ENCODE data around the gene NEMF.
A peak's percentile ranks its signal among the peaks of the same experiment; 100 is the strongest.

- TF ChIP-seq, protein P1, sequence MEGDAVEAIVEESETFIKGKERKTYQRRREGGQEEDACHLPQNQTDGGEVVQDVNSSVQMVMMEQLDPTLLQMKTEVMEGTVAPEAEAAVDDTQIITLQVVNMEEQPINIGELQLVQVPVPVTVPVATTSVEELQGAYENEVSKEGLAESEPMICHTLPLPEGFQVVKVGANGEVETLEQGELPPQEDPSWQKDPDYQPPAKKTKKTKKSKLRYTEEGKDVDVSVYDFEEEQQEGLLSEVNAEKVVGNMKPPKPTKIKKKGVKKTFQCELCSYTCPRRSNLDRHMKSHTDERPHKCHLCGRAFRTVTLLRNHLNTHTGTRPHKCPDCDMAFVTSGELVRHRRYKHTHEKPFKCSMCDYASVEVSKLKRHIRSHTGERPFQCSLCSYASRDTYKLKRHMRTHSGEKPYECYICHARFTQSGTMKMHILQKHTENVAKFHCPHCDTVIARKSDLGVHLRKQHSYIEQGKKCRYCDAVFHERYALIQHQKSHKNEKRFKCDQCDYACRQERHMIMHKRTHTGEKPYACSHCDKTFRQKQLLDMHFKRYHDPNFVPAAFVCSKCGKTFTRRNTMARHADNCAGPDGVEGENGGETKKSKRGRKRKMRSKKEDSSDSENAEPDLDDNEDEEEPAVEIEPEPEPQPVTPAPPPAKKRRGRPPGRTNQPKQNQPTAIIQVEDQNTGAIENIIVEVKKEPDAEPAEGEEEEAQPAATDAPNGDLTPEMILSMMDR (IDR thresholded peaks at IDR 0.05): peak; percentile 99 to 100 (median 100)
- TF ChIP-seq POLR2A (IDR thresholded peaks at IDR 0.05): peak; percentile 27 to 30
These were observed 9.6 kb upstream of the NEMF start for GRCh38 chr14:49862089-49862673.

Data from adrenal gland (tissue), 5 donors.